GM21447 (cell line): Measurements from ENCODE around the gene MXD3.
"Not testable (repeated sequence)": the region's sequence is repeated elsewhere in the genome, so short reads cannot be mapped to it uniquely, and the experiment has no call there.

Source experiments
- ATAC-seq: cut with Tn5 transposase; IDR thresholded peaks from one replicate; pipeline ENCODE4 v1.9.1; 2021; ENCODE audit not compliant: unreplicated experiment

The MXD3 gene, protein sequence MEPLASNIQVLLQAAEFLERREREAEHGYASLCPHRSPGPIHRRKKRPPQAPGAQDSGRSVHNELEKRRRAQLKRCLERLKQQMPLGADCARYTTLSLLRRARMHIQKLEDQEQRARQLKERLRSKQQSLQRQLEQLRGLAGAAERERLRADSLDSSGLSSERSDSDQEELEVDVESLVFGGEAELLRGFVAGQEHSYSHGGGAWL

DNA sequence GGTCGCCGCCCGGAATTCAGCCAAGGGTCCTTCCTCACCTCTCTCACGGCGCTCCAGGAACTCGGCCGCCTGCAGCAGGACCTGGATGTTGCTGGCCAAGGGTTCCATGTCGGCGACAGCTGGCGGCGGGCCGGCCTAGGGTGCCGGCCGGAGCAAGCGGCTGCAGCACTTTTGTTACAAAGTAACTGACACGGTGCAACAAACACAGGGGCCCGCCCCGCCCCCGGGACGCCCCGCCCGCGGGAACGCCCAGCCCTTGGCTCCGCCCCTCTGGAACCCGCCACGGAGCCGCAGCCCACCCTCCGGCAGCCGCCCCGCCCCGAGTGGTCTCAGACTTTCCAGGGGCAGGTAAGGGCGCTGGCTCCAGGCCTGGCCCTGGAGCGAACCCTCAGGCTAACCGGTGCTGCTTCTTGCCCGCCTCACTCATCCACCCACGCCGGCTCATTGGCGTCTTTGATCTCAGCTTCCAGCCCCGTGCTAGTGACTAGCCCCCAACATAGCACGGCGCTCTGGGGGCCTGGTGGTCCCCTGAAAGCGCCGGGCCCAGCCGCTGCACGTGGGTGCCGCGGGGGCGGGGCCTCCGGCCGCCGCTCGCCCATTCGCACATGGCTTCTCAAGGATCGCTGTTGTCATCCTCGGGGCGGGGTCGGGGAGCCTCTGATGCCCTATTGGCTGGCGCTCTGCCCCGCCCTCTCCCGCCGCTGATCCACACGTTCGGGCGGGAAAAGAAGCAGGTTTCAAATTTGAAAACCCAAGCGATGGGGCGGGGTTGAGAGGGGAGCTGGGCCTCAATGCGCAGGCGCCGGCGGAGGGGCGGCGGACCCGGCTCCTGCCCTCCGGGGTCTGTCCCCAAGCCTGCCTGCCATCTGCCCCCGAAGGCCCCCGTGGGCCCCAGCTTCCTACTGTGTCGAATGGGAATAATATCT lies at the start of gene MXD3:
TSS of gene MXD3 (minus strand) at position 176 of the 926 bp plus-strand sequence. CDS start at position 108, 68 bp downstream.
- peak; percentile 68 for ATAC-seq

DNA sequence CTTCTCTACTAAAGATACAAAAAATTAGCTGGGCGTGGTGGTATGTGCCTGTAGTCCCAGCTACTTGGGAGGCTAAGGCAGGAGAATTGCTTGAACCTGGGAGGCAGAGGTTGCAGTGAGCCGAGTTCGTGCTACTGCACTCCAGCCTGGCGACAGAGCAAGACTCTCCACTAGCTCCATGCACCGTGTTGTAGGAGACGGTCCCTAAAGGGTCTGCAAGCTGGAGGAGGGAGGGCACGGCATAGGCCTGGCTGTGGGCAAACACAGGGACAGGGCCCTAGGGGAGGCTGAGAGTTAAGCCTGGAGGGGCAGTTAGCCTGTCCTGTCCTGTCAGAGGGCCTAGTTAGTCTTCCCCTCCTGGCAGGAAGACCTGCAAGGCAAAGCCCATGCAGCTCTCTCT lies 49.0 kb upstream of the MXD3 start:
- ATAC-seq: not testable (repeated sequence)

DNA sequence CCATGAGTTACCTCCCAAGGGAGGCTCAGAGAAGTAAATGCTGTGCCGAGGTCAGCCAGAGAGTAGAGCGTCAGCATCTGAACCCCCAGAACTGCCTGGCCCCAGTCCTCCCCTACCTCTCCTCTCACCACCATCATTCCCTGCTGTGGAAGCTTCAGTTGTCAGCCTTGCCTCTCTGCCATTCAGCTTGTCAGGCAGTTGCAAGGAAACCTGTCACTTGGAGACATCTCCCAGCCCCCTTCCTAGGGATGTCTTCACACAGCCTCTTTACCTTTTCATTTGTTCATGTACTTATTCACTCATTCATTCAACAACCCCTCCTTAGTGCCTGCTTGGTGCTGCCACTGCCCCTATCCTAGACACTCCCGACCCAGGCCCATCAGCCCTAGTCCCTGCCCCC lies 48.2 kb upstream of the MXD3 start:
- no peak for ATAC-seq

DNA sequence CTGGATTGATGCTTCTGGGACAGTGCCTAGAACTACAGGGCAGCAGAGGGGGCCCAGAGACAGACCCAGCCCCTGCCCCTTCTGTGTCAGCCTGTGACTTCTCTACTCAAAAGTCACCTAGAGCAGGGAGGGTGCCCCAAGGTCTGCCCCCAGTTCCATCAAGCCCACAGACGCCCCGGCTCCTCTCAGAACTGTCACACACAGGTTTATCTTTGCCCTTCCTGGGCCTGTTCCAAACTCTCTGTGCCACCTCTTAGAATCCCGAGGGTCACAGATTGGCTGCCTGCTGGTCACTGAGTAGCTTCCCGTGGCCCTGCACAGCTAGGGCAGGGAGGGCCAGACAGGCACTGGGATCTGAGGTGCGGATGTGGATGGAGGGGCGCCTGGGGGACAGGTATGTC lies 47.8 kb upstream of the MXD3 start:
- ATAC-seq: no peak

DNA sequence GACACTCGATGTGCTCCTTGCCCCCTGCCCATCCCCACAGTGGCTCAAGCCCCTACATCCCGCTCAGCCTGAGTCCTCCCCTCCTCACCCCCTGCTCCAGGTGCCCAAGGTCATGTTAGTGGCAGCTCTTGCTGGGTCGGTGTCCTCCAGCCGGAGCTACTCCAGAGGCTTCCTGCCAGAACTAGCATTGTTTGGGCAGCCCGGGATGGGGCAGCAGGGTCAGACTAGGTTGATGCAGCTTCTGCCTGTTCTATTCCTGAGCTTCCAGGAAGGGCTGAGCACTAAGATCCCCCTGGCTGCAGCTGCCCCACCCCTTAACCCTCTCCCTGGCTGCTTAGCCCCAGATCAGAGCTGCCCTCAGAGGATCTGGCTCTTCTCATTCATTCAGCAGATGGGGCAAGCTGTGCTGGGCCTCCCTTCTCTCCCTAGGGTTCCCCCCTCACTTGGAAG lies 46.7 kb upstream of the MXD3 start:
- peak; percentile 3 for ATAC-seq

DNA sequence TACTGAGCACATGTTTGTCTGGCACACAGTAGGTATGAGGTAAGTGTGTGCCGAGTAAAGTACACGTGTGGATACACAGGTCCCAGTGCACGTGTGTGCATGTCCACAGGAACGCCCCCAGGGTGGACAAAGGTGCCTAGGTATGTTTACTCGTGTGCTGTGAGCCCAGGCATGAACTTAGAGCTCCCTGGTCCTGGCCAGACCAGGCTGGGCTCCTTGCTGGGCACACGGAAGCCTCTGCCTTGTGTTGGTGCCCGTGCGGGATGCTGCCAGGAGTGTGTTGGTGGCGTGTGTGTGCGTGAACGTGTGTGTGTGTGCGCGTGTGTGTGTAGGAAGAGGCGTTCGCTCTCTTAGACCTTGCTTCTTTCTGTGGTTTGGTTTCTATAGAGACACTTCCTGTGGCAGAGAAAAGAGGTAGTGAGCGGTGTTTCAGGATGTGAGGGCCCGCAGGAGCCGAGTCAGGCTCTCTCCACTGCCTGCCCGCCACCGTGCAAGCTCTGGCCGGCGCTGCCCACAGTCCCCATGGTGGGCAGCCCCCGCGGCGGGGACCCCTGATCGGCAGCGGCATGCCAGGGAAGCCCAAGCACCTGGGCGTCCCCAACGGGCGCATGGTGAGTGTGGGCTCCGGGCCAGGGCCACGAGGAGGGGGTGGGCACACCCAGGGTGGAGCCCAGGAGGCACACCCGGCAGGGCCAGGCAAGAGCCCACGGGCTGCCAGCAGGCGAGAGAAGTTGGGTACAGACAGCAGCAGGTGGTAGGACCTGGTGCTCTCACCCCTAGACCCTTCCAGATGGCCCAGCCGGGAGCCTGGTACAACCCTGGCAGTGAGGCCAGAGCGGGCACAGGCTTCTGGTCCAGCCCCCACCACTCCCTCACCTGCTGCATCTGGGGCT lies 46.0 kb upstream of the MXD3 start, which contains the start of gene RGS14:
TSS of gene RGS14 (plus strand) at position 466 of the 893 bp plus-strand sequence. CDS start at position 567, 101 bp downstream.
- peak; percentile 92 for ATAC-seq

DNA sequence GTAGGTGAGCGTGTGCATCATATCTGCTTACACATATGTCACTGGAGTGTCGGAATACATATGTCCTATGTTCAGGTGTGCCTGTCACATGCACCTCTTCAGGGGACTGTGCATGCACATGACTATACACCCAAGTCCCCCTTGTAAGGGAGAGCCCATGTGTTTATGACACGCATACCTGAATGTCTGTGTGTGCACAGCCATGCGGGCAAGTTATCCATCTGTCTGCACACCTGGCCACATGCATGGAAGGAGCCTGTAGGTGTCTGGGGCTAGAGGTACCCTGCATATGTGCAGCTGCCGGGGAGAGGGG lies 45.4 kb upstream of the MXD3 start:
- ATAC-seq: no peak

DNA sequence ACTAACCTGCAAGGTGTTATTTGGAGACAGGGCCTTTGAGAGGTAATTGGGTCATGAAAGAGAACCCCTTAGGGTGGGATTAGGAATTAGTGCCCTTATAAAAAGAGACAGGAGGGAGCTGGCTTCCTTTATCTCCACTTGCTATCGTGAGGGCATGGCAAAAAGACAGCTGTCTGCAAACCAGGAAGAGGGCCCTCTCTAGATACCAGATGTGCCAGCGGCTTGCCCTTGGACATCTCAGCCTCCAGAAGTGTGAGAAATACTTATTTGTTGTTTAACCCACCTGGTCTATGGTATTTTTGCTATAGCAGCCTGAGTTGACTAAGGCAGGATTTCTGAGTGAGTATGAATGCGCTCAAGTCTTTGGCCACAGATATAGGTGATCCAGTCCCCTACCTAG lies 45.0 kb upstream of the MXD3 start:
- no peak for ATAC-seq

DNA sequence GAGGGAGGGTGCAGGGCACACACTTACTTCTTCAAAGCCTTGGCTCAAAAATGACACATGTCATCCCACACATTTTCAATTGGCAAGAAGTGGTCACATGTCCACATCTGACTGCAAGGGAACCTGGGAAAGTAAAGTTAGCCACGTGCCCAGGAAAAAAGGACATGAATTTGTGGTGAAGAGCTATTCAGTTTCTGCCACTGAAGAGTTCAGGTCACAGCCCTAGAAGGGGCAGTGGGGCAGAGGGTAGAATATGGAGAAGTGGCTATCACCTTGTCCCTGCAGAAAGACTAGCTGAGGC lies 44.1 kb upstream of the MXD3 start:
- no peak for ATAC-seq

DNA sequence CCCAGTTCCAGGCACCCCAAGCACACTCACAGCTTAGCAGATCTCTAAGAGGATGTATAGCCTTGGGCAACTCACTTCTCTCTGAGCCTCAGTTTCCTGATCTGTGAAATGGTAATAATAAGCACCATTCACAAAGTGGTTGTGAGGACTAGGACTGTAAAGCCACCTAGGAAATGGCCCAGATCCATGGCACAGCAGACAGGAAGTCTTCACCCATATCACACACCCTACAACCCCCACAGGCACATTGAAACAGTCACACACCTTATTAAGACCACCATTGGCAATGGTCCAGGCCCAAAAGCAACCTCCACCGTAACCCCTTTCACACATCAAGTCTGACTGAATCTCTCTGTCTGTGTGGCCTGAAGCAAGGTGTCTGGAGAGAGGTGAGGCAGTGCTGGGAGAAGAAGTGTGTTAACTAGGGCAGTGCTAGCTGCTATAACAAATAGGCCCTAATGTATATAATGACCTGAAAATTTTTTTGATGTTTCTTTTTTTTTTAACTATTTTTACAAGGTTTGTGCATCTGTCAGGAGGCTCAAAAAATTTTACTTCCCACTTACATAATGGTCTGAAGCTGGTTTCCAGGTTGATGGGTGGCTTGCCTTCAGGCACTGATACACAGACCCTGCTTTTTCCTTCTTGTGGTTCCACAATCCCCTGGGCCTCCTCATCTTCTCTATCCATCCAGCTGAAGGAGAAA lies 43.6 kb upstream of the MXD3 start:
- ATAC-seq: no peak

DNA sequence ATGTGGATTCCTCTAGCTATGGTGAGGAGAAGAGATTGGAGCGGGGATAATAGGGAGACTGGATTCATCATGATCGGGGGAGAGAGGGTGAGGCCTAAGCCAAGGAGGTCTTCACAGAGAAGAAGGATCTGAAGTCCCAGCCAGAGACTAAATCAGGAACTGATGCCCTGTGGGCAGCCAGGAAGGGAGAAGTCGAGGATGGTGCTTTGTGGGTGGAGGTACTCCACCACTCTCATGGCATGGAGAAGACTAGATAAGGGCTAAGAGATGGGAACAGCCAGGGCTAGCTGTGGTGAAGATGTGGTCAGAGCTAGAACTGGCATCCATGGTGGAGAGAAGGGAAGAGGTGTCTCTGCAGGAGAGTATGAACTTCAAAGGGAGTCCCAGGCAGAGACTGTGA lies 43.0 kb upstream of the MXD3 start:
- ATAC-seq: no peak

DNA sequence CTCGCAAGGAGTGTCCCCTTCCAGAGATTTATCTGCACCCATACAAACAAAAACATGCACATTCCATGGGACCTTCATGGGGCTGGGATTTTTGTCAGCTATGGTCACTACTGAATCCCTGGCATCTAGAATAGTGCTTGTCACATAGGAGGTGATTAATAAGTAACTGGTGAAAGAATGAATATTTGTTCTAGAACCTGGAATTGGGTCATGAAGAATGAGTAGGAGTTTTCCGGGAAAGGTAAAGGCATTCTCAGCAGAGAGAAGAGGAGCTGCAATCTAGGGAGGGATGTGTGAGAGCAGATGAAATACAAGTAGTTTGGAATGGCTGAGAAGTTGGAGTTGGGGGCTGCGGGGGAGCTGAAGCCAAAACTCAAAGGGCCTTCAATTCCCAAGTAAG lies 42.6 kb upstream of the MXD3 start:
- ATAC-seq: no peak

DNA sequence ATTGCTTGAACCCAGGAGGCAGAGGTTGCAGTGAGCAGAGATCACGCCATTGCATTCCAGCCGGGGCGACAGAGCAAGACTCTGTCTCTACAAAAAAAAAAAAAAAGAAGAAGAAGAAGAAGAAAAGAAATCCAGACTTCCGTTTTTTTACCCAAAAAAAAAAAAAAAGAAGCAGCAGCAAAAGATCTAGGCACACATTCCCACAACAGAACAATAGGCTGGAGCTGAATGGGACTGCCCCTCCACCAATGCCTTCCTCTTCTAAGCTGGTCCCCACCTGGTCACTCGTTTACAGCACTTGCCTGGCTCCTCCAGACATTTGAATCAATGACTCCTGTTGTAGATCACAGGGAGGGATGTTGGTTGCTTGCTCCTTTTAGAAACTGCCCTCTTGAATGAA lies 41.4 kb upstream of the MXD3 start:
- no peak for ATAC-seq

DNA sequence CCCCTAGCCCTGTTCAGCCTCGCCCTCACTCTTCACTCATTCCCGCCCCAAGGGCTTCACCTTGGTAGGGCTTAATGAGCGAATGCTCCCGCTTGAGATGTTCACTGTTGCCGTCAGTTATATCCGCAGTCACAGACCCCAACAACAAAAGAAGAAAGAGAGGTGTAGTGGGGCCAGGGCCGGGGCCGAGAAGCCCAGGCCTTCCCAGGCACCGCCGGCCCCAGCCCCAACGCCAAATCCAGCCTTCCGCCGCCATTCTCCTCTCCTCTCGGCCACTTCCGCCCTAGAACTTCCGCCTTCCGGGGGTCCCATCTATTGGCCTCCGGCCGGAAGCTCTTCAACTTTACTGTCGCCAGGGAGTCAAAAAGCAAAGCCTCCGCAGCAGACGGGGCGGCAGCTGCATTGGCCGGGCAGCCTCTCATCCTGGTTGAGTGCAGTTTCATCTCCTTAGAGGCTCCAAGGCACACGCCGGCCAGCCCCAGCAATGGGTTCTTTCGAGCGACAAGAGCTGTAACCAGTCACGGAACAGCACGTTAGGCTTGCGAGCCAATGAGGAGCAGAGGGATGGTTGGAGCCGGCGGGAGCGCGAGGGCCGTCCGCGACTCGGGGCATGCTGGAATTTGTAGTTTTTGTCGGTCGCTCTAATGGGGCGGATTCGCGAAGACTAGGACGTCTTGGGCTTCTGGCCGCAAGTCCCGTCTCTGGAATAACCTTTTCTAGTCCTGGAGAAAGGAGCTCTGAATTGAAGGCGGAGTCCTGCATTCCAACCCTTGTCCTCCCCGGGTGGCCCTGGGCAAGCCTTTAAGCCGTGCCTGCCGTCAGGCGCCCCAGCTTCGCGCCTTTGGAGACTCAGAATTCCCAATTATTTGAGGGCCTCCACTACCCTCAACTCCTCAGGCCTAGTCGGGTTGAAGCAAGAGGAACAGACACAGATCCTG lies 40.0 kb upstream of the MXD3 start, which contains the start of gene LMAN2:
TSS of gene LMAN2 (minus strand) at position 277 of the 938 bp plus-strand sequence. CDS start at position 256, 21 bp downstream.
- peak; percentile 96 for ATAC-seq

DNA sequence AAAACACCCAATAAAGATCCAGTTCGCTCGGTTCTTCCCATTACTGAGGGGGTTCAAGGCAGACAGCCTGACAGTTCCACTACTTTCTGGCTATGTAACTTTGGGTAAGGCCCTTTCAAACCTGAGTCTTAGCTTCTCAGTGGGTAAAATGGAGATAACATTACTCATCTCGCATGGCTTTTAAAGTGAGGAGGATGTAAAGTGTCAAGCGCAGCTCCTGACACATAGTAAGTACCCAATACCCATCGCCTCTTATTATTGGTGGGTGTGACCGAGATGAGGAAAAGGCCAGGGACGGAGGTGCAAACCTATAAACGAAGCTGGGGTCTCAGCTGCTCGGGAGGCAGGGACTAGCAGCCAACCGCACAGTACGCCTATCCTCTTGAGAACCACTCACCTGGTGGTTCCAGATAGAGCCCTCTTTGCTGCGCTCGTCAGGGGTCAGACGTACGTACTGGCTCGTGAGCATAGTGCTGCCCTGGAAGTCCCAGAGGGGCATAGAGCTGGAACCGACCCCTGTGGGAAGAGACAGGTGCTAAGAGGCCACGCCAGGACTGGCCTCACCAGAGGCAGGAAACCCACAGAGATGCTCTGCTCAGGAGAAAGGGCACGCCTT lies 39.2 kb upstream of the MXD3 start:
- ATAC-seq: no peak

DNA sequence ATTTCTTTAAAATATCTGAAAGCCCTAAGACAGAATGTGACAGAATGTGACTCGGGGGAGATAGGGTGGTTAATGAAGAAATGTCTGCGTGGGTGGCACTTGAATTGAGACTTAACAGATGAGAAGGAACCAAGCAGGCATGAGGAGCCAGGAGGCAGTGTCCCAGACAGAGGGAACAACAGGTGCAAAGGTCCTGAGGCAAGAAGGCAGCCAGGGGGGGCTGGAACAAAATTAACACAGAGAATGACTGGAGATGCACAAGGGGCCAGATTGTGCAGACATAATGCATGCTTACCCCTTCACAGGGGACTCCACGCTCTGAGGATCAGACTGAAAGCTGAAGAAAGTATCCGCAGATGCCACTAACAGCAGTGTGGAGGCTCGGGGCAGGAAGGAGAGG lies 38.1 kb upstream of the MXD3 start:
- no peak for ATAC-seq

DNA sequence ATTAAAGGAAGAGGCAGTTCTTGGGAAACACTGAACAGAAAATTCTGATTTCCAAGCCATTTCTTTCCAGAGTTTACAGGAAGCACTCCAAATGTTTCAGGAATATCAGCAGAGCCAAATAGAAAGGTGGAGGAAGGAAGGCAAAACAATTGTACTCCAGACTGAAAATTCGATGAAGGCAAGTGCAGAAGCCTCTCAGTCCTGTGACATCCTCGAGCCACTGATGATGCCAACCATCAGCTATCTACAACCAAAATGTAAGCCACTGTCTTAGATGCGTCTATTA lies 37.6 kb upstream of the MXD3 start:
- ATAC-seq: no peak

DNA sequence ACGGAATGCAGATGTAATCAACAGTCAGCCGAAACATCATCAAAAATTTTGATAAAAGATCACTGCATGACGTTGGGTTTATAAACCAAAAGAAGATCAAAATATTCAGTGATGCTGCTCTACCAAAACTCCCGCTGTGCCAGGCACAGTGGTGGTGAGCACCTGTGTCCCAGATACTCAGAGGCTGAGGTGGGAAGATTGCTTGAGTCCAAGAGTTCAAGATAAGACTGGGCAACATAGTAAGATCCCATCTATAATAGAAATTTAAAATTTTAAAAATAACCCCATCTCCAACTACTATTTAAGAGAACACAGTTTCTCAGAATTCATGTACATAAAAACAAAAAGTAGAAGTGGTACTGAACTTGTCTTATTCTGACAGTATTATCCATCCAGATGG lies 36.0 kb upstream of the MXD3 start:
- ATAC-seq: no peak

DNA sequence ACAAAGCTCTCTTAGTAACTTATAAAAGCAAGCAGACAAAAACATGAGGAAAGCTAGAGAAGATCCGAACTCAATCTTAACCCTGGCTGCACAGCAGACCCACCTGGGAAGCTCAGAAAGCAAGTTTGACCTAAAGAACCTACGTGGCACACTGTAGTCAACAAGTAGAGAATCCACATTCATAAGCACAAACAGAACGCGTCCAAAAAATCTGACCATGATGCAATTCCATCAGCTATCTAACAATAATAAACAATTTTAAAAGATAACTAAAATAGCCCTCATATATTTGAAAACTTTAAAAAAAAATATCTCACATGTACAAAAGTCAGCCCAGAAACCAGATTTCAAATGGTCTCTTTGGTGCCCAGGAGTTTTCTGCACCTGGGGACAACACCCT lies 35.1 kb upstream of the MXD3 start:
- no peak for ATAC-seq

DNA sequence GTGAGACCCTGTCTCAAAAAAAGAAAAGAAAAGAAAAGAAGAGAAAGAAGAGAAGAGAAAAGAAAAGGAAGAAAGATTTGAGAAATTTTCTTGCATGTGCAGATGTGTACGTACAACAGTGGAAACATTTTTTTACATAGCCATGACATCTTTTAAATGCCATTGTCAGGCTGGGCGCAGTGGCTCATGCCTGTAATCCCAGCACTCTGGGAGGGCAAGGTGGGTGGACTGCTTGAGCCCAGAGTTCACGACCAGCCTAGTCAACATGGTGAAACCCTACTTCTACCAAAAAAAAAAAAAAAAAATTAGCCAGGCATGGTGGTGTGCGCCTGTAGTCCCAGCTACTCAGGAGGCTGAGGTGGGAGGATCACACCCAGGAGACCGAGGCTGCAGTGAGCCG lies 33.2 kb upstream of the MXD3 start:
- no peak for ATAC-seq
